Upper lobe of left lung (tissue), 6 donors: ENCODE results near the gene PPP2R3B. TPM values are rescaled to one million over a fixed set of nuclear protein-coding genes. Genes with fewer than 3 reads are reported as not detected.
"Not testable (repeated sequence)": the region's sequence is repeated elsewhere in the genome, so short reads cannot be mapped to it uniquely, and the experiment has no call there.

Experiments used
- ATAC-seq, 2 donors: fragments of 200-7000 bp; cut with Tn5 transposase; one replicate each; pipeline ENCODE4 v1.9.1; 2022; ENCODE audit warnings: mild to moderate bottlenecking in 2 of 2, moderate library complexity in 2 of 2; ENCODE audit not compliant: low FRiP score in 2 of 2
- DNase-seq, 2 donors: peaks; one replicate each; pipeline ENCODE4 v3.0.0-alpha.2; 2019 to 2020
- H3K27ac ChIP-seq, 4 donors: fragments of 200-600 bp; sonication (generic); one replicate each; pipeline ENCODE4 v1.5.1; 2016 to 2019
- H3K27me3 ChIP-seq, 4 donors: fragments of 200-600 bp; sonication (generic); one replicate each; pipeline ENCODE4 v1.5.1; 2017 to 2019
- H3K36me3 ChIP-seq, 4 donors: fragments of 200-600 bp; sonication (generic); one replicate each; pipeline ENCODE4 v1.5.1; 2016 to 2019
- H3K4me1 ChIP-seq, 4 donors: fragments of 200-600 bp; sonication (generic); one replicate each; pipeline ENCODE4 v1.5.1; 2018 to 2019
- H3K4me3 ChIP-seq, 4 donors: fragments of 200-600 bp; sonication (generic); one replicate each; pipeline ENCODE4 v1.5.1; 2017 to 2019; ENCODE audit warnings: mild to moderate bottlenecking in 2 of 4, moderate library complexity in 1 of 4
- H3K9me3 ChIP-seq, 4 donors: fragments of 200-600 bp; sonication (generic); one replicate each; pipeline ENCODE4 v1.5.1; 2018 to 2019
- CTCF ChIP-seq, 6 experiments: fragments of 450-650 bp in 4 of 6; fragments of 200-600 bp in 2 of 6; sonication (generic) in 2 of 6; IDR thresholded peaks; one replicate each; pipeline ENCODE4 v1.5.1; 2016 to 2019; ENCODE audit warnings: antibody characterized with exemption in 6 of 6
- EP300 ChIP-seq, 4 donors: sonication (generic); formaldehyde crosslinking; IDR thresholded peaks; one replicate each; pipeline ENCODE4 v1.5.1; 2017; ENCODE audit warnings: antibody characterized with exemption in 4 of 4, control low read depth in 2 of 4
- POLR2A ChIP-seq, 4 donors: fragments of 450-650 bp; IDR thresholded peaks; one replicate each; pipeline ENCODE4 v1.5.1; 2016 to 2017; ENCODE audit warnings: antibody characterized with exemption in 4 of 4, mild to moderate bottlenecking in 2 of 4
- POLR2AphosphoS5 ChIP-seq, 2 donors: sonication (generic); formaldehyde crosslinking; IDR thresholded peaks; one replicate each; pipeline ENCODE4 v1.5.1; 2017; ENCODE audit warnings: antibody characterized with exemption in 2 of 2
- WGBS, 2 donors: methylation state at CpG; one replicate each; pipeline ENCODE4 v1.1.5; 2017 to 2018; 5-methylcytosine and 5-hydroxymethylcytosine counted together
- total RNA-seq, 6 donors: library from RNA; depleted of rRNA in 4 of 6; stranded (reverse); fragments of >200 nt in 4 of 6; gene quantifications; one replicate each; pipeline versions ENCODE4 v1.1.0 to v1.2.1, GENCODE V29; 2016 to 2021
- donor health status: DM: no; HTN: no; CAD: no; lungs with moderate emphysema.
- donor health status: DM: no; HTN: yes; CAD: no; lungs with severe emphysema.

Gene PPP2R3B
- total RNA-seq, 6 donors from 2014 or later, result 8.7 to 72.3 (median 15.1) TPM

- no peak for ATAC-seq
- DNase-seq, result no peak
- no peak overlapping the region for H3K27ac ChIP-seq
- H3K9me3 ChIP-seq, result no peaks in the 10 kb centered on the region
- peaks cover 14 to 87% (median 73%) of the 10 kb centered on the region in 4 donors for H3K36me3 ChIP-seq
- WGBS, 2 donors, result 92 to 97% methylated on average over 27 to 55 of the region's 58 CpGs
- no peaks in the 10 kb centered on the region for H3K4me1 ChIP-seq
- no peaks in the 10 kb centered on the region for H3K27me3 ChIP-seq
- TF ChIP-seq CTCF (IDR thresholded peaks at IDR 0.05), result no peak
- no peak for TF ChIP-seq EP300 (IDR thresholded peaks at IDR 0.05)
- TF ChIP-seq POLR2AphosphoS5 (IDR thresholded peaks at IDR 0.05), result no peak
- TF ChIP-seq POLR2A (IDR thresholded peaks at IDR 0.05), result no peak
- no peak overlapping the region for H3K4me3 ChIP-seq
These were observed 79.2 kb downstream of the PPP2R3B start for GRCh38 chrX:307261-308111.

GRCh38 chrX:306614-307251, 80.0 kb downstream of the PPP2R3B start:
- ATAC-seq, H3K27ac ChIP-seq, DNase-seq, H3K4me3 ChIP-seq, H3K4me1 ChIP-seq, H3K27me3 ChIP-seq, H3K9me3 ChIP-seq: not testable (repeated sequence)
- 93 to 100% methylated on average over 2 to 3 of the region's 3 CpGs for WGBS, 2 donors
- peaks cover 14 to 82% (median 68%) of the 10 kb centered on the region in 4 donors for H3K36me3 ChIP-seq

- 89 to 93% methylated on average over 11 to 12 of the region's 12 CpGs for WGBS, 2 donors
- H3K4me3 ChIP-seq, H3K27ac ChIP-seq, H3K9me3 ChIP-seq, DNase-seq, H3K27me3 ChIP-seq, H3K4me1 ChIP-seq, ATAC-seq: not testable (repeated sequence)
- H3K36me3 ChIP-seq, result peaks cover 8 to 80% (median 67%) of the 10 kb centered on the region in 4 donors
These were observed 80.7 kb downstream of the PPP2R3B start for GRCh38 chrX:305781-306613.

- no peaks in the 10 kb centered on the region for H3K9me3 ChIP-seq
- DNase-seq (no peak), ATAC-seq (no peak)
- no peak overlapping the region for H3K4me3 ChIP-seq
- TF ChIP-seq CTCF (IDR thresholded peaks at IDR 0.05) (no peak), POLR2A (IDR thresholded peaks at IDR 0.05) (no peak), POLR2AphosphoS5 (IDR thresholded peaks at IDR 0.05) (no peak), EP300 (IDR thresholded peaks at IDR 0.05) (no peak)
- H3K36me3 ChIP-seq, result peaks cover 12 to 65% (median 57%) of the 10 kb centered on the region in 4 donors
- no peaks in the 10 kb centered on the region for H3K27me3 ChIP-seq
- no peak overlapping the region for H3K27ac ChIP-seq
- WGBS, 2 donors, result 96 to 98% methylated on average over 19 of the region's 19 CpGs
- H3K4me1 ChIP-seq, result no peaks in the 10 kb centered on the region
These were observed 83.7 kb downstream of the PPP2R3B start for GRCh38 chrX:302975-303374.

GRCh38 chrX:300334-300733, 86.4 kb downstream of the PPP2R3B start:
- DNase-seq (no peak), ATAC-seq (no peak)
- TF ChIP-seq CTCF (IDR thresholded peaks at IDR 0.05) (no peak), POLR2A (IDR thresholded peaks at IDR 0.05) (no peak), EP300 (IDR thresholded peaks at IDR 0.05) (no peak), POLR2AphosphoS5 (IDR thresholded peaks at IDR 0.05) (no peak)
- WGBS, 2 donors, result 85 to 92% methylated on average over 8 of the region's 8 CpGs
- Histone ChIP-seq H3K9me3 (no peaks in the 10 kb centered on the region), H3K27ac (no peak overlapping the region), H3K36me3 (peaks cover 7 to 43% (median 35%) of the 10 kb centered on the region in 4 donors), H3K27me3 (no peaks in the 10 kb centered on the region), H3K4me3 (no peak overlapping the region), H3K4me1 (no peaks in the 10 kb centered on the region)
